Right ventricle myocardium inferior (tissue), 1 donor: ENCODE data around the gene NPNT. TPM values are rescaled to one million over a fixed set of nuclear protein-coding genes. Genes with fewer than 3 reads are reported as not detected.

Source experiments
- ATAC-seq: fragments of 200-7000 bp; cut with Tn5 transposase; one replicate; pipeline ENCODE4 v1.9.1; 2020; ENCODE audit warnings: mild to moderate bottlenecking, moderate library complexity
- DNase-seq: peaks from one replicate; pipeline ENCODE4 v3.0.0; 2021; ENCODE audit errors: missing footprints
- intact Hi-C: fragments of 100-400 bp; cut with DNase I; formaldehyde crosslinking; loops from one replicate; pipeline ENCODE4 v1.11.0; 2022
- total RNA-seq: library from RNA; stranded (reverse); fragmentation: NEBNext Ultra II Directional; extraction: Animal tissue kit (Norgen Biotek cat#: 25700); gene quantifications from one replicate; pipeline ENCODE4 v1.2.1, GENCODE V29; 2021
- donor health status: DM: no; HTN: yes; CAD: no; lungs with severe emphysema.

NPNT gene
- total RNA-seq, 1 donor from 2014 or later = 4.7 TPM

DNA sequence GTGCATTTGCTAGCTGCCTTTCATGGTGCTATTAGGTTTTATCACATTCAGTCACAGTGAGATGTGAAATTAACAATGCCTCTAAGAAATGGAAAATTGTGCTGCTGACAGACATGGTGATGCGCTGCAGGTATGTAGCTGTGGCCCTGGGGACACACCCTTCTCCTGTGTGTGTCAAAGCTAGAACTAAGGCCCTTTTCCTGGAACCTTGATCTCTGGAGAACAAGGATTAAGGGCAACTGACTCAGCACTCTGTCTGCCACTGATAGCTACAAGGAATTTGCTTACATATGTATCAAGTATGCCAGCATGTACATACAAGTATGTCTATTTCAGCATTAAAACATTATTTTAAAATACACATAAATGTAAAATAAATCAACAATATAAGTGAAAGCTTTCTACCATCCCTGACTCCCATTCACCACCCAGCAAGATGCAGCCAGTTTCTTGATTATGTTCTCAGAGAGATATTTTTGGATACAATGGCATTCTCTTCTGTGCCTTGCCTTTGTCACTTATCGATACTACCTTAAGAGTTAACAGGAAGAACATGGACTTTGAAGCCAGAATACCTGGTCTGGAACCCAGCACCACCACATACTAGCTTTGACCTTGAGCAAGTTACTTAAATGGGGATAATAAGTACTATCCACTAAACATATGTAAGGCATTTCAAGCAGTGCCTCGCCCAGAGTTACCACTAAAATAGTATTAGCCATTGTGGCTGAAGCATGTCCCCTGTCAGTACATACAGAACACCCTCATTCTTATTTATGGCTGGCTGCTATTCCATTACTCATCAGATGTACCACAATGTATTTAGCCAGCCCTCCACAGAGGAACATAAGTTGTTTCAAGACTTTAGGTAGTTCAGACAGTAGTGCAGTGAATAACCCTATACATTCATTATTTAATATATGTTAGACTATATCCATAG is 68.5 kb downstream of the NPNT start:
- intact Hi-C loops = no loop called here
- DNase-seq (no peak), ATAC-seq (no peak)

- DNase-seq (no peak), ATAC-seq (no peak)
- intact Hi-C loops = no loop called here
Observed at GRCh38 chr4:105965183-105965800, 70.0 kb downstream of the NPNT start.

GRCh38 chr4:105966051-105966450 is 70.8 kb downstream of the NPNT start:
- ATAC-seq = no peak
- DNase-seq = no peak
- intact Hi-C loops = no loop called here

GRCh38 chr4:105967058-105967658 is 71.9 kb downstream of the NPNT start:
- no peak for ATAC-seq
- intact Hi-C loops = no loop called here
- DNase-seq = no peak

- intact Hi-C loops = no loop called here
- DNase-seq = no peak
- no peak for ATAC-seq
Observed at GRCh38 chr4:105969575-105969974, 74.3 kb downstream of the NPNT start.

DNA sequence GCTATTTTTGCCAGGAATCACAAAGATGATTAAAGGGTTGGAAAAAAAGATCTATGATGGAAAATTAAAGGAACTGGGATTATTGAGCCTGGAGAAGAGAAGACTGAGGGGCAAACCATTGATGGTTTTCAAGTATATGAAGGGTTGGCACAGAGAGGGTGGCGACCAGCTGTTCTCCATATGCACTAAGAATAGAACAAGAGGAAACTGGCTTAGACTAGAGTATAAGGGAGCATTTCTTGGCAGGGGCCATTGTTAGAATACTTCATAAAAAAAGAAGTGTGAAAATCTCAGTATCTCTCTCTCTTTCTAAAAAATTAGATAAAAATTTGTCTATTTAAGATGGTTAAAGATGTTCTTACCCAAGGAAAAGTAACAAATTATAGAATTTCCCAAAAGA is 75.1 kb downstream of the NPNT start:
- intact Hi-C loops = no loop called here
- DNase-seq = no peak
- ATAC-seq = no peak

GRCh38 chr4:105971036-105971435 is 75.8 kb downstream of the NPNT start:
- no peak for ATAC-seq
- DNase-seq = no peak
- intact Hi-C loops = no loop called here

- DNase-seq (no peak), ATAC-seq (no peak)
- intact Hi-C loops = no loop called here
Observed at GRCh38 chr4:105972946-105973621, 77.8 kb downstream of the NPNT start.

- ATAC-seq = no peak
- intact Hi-C loops = no loop called here
- no peak for DNase-seq
Observed at GRCh38 chr4:105976915-105977314, 81.6 kb downstream of the NPNT start.

GRCh38 chr4:105978684-105979296 is 83.5 kb downstream of the NPNT start:
- intact Hi-C loops = no loop called here
- DNase-seq (no peak), ATAC-seq (no peak)

DNA sequence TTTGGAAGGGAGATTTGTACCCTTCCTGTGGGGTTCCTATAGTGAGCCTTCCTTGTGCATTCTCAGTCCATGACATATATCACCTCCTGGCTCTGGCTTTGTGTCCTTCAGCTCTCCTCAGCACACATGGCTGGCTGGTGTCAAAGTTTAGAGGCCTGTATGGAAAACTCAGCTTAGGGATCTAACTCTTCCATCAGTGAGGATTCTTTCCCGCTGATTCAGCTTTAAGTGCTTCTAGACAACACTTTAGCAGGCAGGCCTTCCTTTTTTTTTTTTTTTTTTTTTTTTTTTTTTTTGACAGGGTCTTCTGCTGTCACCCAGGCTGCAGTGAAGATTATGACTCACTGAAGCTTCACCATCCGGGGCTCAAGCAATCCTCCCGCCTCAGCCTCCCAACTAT is 84.2 kb downstream of the NPNT start:
- intact Hi-C loops = no loop called here
- ATAC-seq = no peak
- DNase-seq = no peak

DNA sequence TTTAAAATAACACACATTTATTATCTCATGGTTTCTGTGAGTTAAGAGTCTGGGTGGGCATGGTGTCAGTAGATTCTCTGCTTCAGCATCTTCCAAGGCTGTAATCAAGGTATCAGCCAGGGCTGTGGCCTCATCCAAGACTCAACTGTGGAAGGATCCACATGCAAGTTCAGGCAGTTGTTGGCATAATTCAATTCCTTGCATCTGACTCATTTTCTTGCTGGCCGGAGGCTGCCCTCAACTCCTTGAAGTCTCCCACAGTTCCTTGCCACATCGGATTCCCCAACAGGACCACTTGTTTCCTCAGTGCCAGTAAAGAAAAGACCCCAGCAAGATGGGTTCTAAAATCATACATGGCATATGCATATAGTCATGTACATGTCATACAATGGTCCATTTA is 93.4 kb downstream of the NPNT start:
- intact Hi-C loops = no loop called here
- no peak for ATAC-seq
- no peak for DNase-seq

GRCh38 chr4:105989485-105990242 is 94.4 kb downstream of the NPNT start:
- no peak for ATAC-seq
- intact Hi-C loops = loop anchor here (10.0 kb wide), 1 partner anchor 45 kb away; no protein-coding TSS in a partner anchor
- no peak for DNase-seq

- intact Hi-C loops = loop anchor here (10.0 kb wide), 1 partner anchor 46 kb away; no protein-coding TSS in a partner anchor
- DNase-seq = peak; percentile 85
- ATAC-seq = peak; percentile 96
Observed at GRCh38 chr4:105990933-105991332, 95.7 kb downstream of the NPNT start.

GRCh38 chr4:105991726-105992125 is 96.5 kb downstream of the NPNT start:
- ATAC-seq = no peak
- no peak for DNase-seq
- intact Hi-C loops = loop anchor here (10.0 kb wide), 1 partner anchor 47 kb away; no protein-coding TSS in a partner anchor

DNA sequence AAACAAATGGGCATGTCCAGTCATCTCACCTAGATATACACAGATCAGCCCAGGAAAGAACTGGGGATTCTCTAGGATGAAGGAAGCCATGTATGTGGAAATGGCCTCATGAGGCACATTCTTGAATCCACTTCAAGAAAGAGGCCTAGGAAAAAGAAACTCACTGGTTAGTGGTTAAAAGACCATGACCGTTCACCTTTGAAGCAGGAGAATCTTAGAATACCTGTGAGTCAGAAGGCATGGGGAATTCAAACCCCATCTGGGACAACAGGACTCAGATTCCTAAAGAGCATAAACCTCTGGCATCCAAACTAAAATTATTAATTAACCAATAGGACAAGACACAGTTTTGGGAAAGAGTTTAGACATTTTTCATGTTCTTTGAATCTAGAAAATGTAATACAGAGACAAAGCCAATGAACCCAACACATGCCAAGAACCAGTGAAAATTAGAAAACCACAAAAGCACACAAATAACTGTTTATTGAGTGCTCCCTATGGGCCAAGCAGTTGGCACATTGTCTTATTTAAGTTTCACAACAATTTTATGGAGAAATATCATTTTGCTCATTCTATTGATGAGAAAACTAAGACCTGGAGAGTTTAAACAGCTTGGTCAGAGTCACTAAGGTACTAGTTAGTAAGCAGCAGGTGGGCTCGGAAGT is 97.5 kb downstream of the NPNT start:
- intact Hi-C loops = loop anchor here (10.0 kb wide), 1 partner anchor 48 kb away; no protein-coding TSS in a partner anchor
- DNase-seq = no peak

DNA sequence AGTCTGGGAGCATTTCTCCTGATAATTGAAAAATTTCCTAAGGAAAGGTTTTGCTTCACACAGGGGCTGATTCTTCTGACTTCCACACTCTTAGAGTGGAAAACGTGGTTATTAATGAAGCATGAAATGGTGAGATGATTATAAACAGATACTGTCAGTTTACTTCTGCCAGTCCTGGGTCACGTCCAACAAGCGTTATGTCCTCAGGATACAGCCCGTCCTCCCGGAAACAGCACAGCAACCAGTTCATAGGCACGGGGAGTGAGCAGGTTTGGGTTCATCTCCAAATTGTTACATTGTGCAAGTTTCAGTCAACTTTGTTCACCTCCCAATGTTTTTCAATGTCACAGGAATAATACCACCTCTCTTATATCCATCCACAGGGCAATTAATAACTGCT is 98.8 kb downstream of the NPNT start:
- DNase-seq (no peak), ATAC-seq (no peak)
- intact Hi-C loops = loop anchor here (10.0 kb wide), 1 partner anchor 49 kb away; no protein-coding TSS in a partner anchor

More for the DNA sequence above, 97.5 kb downstream of the NPNT start:
- no peak for ATAC-seq
